SK-N-SH (cell line): ENCODE data around the gene MAPT. TPM values are rescaled to one million over a fixed set of nuclear protein-coding genes. Genes with fewer than 3 reads are reported as not detected.

ENCODE experiments used
- CTCF ChIA-PET: fragments of 300-600, 350-600 bp; formaldehyde crosslinking; extraction: SDS; loops from one replicate; lab custom pipeline; 2021; lab: Yijun Ruan, JAX
- POLR2A ChIA-PET: fragments of 350-600 bp; sonication (Branson Sonifier 250); formaldehyde crosslinking; extraction: SDS; loops from one replicate; lab custom pipeline; 2020; ENCODE audit warnings: antibody characterized with exemption, inconsistent platforms; lab: Yijun Ruan, JAX
- DNase-seq: peaks from one replicate; pipeline ENCODE4 v3.0.0; 2012
- H2AFZ ChIP-seq: fragments of 200-600 bp; sonication (generic); 2 replicates; pipeline ENCODE4 v1.8.1; 2016; ENCODE audit warnings: antibody characterized with exemption, mild to moderate bottlenecking, low read depth
- H3F3A ChIP-seq: fragments of 200-600 bp; sonication (generic); replicated peaks from 2 replicates; pipeline ENCODE3; 2016; ENCODE audit warnings: antibody characterized with exemption, mild to moderate bottlenecking; ENCODE audit not compliant: insufficient read depth
- H3K27ac ChIP-seq, 2 experiments: fragments of 200-500 bp in 1 of 2; fragments of 200-600 bp in 1 of 2; sonication (Bioruptor generic) in 1 of 2; sonication (generic), shearing (Covaris generic) in 1 of 2; 2 replicates each; pipeline versions ENCODE4 v1.5.1 to v1.6.1; 2014 to 2016; ENCODE audit warnings: low read depth in 2 of 2, inconsistent platforms in 1 of 2, low read length in 1 of 2, mild to moderate bottlenecking in 1 of 2, mixed read lengths in 1 of 2
- H3K27me3 ChIP-seq: fragments of 200-600 bp; sonication (generic), shearing (Covaris generic); 2 replicates; pipeline ENCODE4 v1.6.1; 2016; ENCODE audit warnings: mixed run types; ENCODE audit not compliant: insufficient read depth
- H3K36me3 ChIP-seq, 2 experiments: fragments of 200-500 bp in 1 of 2; fragments of 200-600 bp in 1 of 2; sonication (Bioruptor generic) in 1 of 2; sonication (generic) in 1 of 2; replicated peaks in 1 of 2; 2 replicates each; pipeline versions ENCODE3 to v1.5.1; 2014 to 2016; ENCODE audit warnings: low read length in 1 of 2, mild to moderate bottlenecking in 1 of 2; ENCODE audit not compliant: insufficient read depth in 2 of 2, control insufficient read depth in 1 of 2
- H3K4me1 ChIP-seq, 2 experiments: fragments of 200-500 bp in 1 of 2; fragments of 200-600 bp in 1 of 2; sonication (Bioruptor generic) in 1 of 2; sonication (generic), shearing (Covaris generic) in 1 of 2; 2 replicates each; pipeline versions ENCODE4 v1.5.1 to v1.6.1; 2014 to 2016; ENCODE audit warnings: low read depth in 1 of 2, low read length in 1 of 2, mixed run types in 1 of 2; ENCODE audit not compliant: insufficient read depth in 2 of 2, control insufficient read depth in 1 of 2
- H3K4me2 ChIP-seq: fragments of 200-600 bp; sonication (generic), shearing (Covaris generic); 2 replicates; pipeline ENCODE4 v1.6.1; 2017; ENCODE audit warnings: mixed run types
- H3K4me3 ChIP-seq, 2 experiments: fragments of 200-500 bp in 1 of 2; fragments of 200-600 bp in 1 of 2; sonication (Bioruptor generic) in 1 of 2; sonication (generic), shearing (Covaris generic) in 1 of 2; 2 replicates each; pipeline versions ENCODE4 v1.5.1 to v1.8.1; 2014 to 2016; ENCODE audit warnings: low read depth in 2 of 2, inconsistent platforms in 1 of 2, low read length in 1 of 2, mild to moderate bottlenecking in 1 of 2, mixed read lengths in 1 of 2, moderate library complexity in 1 of 2
- H3K79me2 ChIP-seq: fragments of 200-600 bp; sonication (generic); 2 replicates; pipeline ENCODE4 v1.8.1; 2017; ENCODE audit warnings: mild to moderate bottlenecking; ENCODE audit not compliant: insufficient read depth
- H3K9ac ChIP-seq: fragments of 200-600 bp; sonication (generic); 2 replicates; pipeline ENCODE4 v1.6.1; 2017; ENCODE audit warnings: mixed run types
- H3K9me2 ChIP-seq: fragments of 200-600 bp; sonication (generic); 2 replicates; pipeline ENCODE4 v1.6.1; 2017; ENCODE audit warnings: mixed run types
- H3K9me3 ChIP-seq: fragments of 200-600 bp; sonication (generic); 2 replicates; pipeline ENCODE4 v1.6.1; 2017; ENCODE audit warnings: mixed run types, mild to moderate bottlenecking, moderate library complexity
- H4K20me1 ChIP-seq: fragments of 200-600 bp; sonication (generic); 2 replicates; pipeline ENCODE4 v1.6.1; 2017; ENCODE audit warnings: mild to moderate bottlenecking, mixed run types; ENCODE audit not compliant: insufficient read depth
- CHD2 ChIP-seq: fragments of 150-350 bp; IDR thresholded peaks from 2 replicates; pipeline ENCODE4 v1.6.1; 2018; ENCODE audit warnings: low read length; ENCODE audit not compliant: partially characterized antibody
- FOXJ3 ChIP-seq: sonication (generic); formaldehyde crosslinking; IDR thresholded peaks from 2 replicates; pipeline ENCODE4 v1.5.1; 2020; ENCODE audit warnings: mild to moderate bottlenecking, missing genetic modification reagents
- GABPA ChIP-seq: IDR thresholded peaks from 2 replicates; pipeline ENCODE4 v1.4.0; 2012; ENCODE audit warnings: low read depth, mild to moderate bottlenecking
- GATA2 ChIP-seq: sonication (generic); formaldehyde crosslinking; IDR thresholded peaks from 2 replicates; pipeline ENCODE4 v1.5.0; 2020; ENCODE audit warnings: mild to moderate bottlenecking, missing genetic modification reagents
- IRF3 ChIP-seq: fragments of 150-350 bp; IDR thresholded peaks from 2 replicates; pipeline ENCODE4 v1.6.1; 2016; ENCODE audit warnings: mild to moderate bottlenecking, low read depth, low read length
- MEF2A ChIP-seq: IDR thresholded peaks from 2 replicates; pipeline ENCODE4 v1.4.0; 2012; ENCODE audit warnings: low read depth, borderline replicate concordance
- POLR2AphosphoS5 ChIP-seq: IDR thresholded peaks from 2 replicates; pipeline ENCODE4 v1.6.1; 2012; ENCODE audit warnings: low read depth, low read length
- ZBTB33 ChIP-seq: IDR thresholded peaks from 2 replicates; pipeline ENCODE4 v1.4.0; 2012; ENCODE audit warnings: low read depth, borderline replicate concordance
- WGBS: methylation state at CpG from one replicate; pipeline ENCODE4 v1.1.6; 2017; ENCODE audit warnings: low lambda C conversion rate; 5-methylcytosine and 5-hydroxymethylcytosine counted together
- polyA plus RNA-seq, 3 experiments: library from polyadenylated mRNA; depleted of rRNA; stranded (reverse); fragments of >200 nt; gene quantifications; 2 replicates each; pipeline ENCODE4 v1.2.3, GENCODE V29; 2012

The MAPT gene
- polyA plus RNA-seq, 1 of the 3 experiments (the other 2 are of a cell fraction), result 0.74 TPM

- peaks cover 21% of the 10 kb centered on the region for H3F3A ChIP-seq
- DNase-seq, result no peak
- no peaks in the 10 kb centered on the region for H3K9me2 ChIP-seq
- H2AFZ ChIP-seq, result no peak overlapping the region
- peaks cover 37 to 63% of the 10 kb centered on the region in 2 experiments for H3K36me3 ChIP-seq
- TF ChIP-seq MEF2A, result no peak
- peaks cover 43% of the 10 kb centered on the region for H3K79me2 ChIP-seq
- H3K4me3 ChIP-seq, result no peak overlapping the region
- H3K27ac ChIP-seq, result no peak overlapping the region
- no peaks in the 10 kb centered on the region for H3K27me3 ChIP-seq
- CTCF ChIA-PET, result interaction anchor here (1.0 to 4.9 kb wide), 4 partner anchors 12 to 152 kb away, joined by 3 to 20 read pairs (median 4); no protein-coding TSS in a partner anchor
- WGBS, result 94% methylated on average over 5 of the region's 5 CpGs
- H3K9ac ChIP-seq, result no peak overlapping the region
- H3K4me1 ChIP-seq, result 0 out of 4 replicates have a peak, but pooled peaks cover 0 to under 1% of the 10 kb centered on the region in 2 experiments
- POLR2A ChIA-PET, result no interaction called here
- H4K20me1 ChIP-seq, result peaks cover 18% of the 10 kb centered on the region; the same call in 1 of the 2 replicates
- no peak overlapping the region for H3K4me2 ChIP-seq
- H3K9me3 ChIP-seq, result no peaks in the 10 kb centered on the region
These were observed 155.3 kb downstream of the MAPT start for GRCh38 chr17:46049656-46050055.

- Histone ChIP-seq H4K20me1 (peaks cover 52% of the 10 kb centered on the region), H3K9me2 (no peaks in the 10 kb centered on the region), H2AFZ (no peak overlapping the region), H3K79me2 (peaks cover 67% of the 10 kb centered on the region), H3K9me3 (no peaks in the 10 kb centered on the region), H3K27ac (no peak overlapping the region), H3K9ac (no peak overlapping the region), H3K4me1 (peaks cover 2 to 17% of the 10 kb centered on the region in 2 experiments; a peak in 3 of 4 replicates), H3K27me3 (no peaks in the 10 kb centered on the region), H3K36me3 (peaks cover 16 to 42% of the 10 kb centered on the region in 2 experiments), H3F3A (peaks cover 39% of the 10 kb centered on the region), H3K4me3 (no peak overlapping the region), H3K4me2 (no peak overlapping the region)
- 87% methylated on average over 8 of the region's 8 CpGs for WGBS
- POLR2A ChIA-PET, result no interaction called here
- TF ChIP-seq GABPA (no peak), IRF3 (no peak), GATA2 (CRISPR knock-in tag) (no peak), POLR2AphosphoS5 (no peak), CHD2 (no peak), ZBTB33 (no peak), FOXJ3 (CRISPR knock-in tag) (no peak)
- no peak for DNase-seq
- CTCF ChIA-PET, result interaction anchor here (1.0 to 1.7 kb wide), 3 partner anchors 9 to 18 kb away, joined by 3 to 4 read pairs (median 4); no protein-coding TSS in a partner anchor
These were observed 159.7 kb downstream of the MAPT start for GRCh38 chr17:46053911-46054534.
